ENCODE data around the gene CDKN2B.
"Not testable (repeated sequence)": the region's sequence is repeated elsewhere in the genome, so short reads cannot be mapped to it uniquely, and the experiment has no call there.

Gene CDKN2B

GRCh38 chr9:22008717-22009505, at the start of gene CDKN2B:
Gene CDKN2B (minus strand): TSS chr9:22009305. CDS start chr9:22008953, 352 bp downstream.
- peak; percentile 53 to 59 for DNase-seq (ENCODE audit: low read depth in 2 of 2)

GRCh38 chr9:22057972-22058371, 48.9 kb upstream of the CDKN2B start:
- not testable (repeated sequence) for DNase-seq (ENCODE audit: low read depth in 2 of 2)

- no peak for DNase-seq (ENCODE audit: low read depth in 2 of 2)
These were observed 47.3 kb upstream of the CDKN2B start for GRCh38 chr9:22056402-22056801.

GRCh38 chr9:22055090-22055489, 46.0 kb upstream of the CDKN2B start:
- no peak for DNase-seq (ENCODE audit: low read depth in 2 of 2)

- no peak for DNase-seq (ENCODE audit: low read depth in 2 of 2)
These were observed 45.4 kb upstream of the CDKN2B start for GRCh38 chr9:22054529-22054928.

- DNase-seq (ENCODE audit: low read depth in 2 of 2) = no peak
These were observed 45.0 kb upstream of the CDKN2B start for GRCh38 chr9:22054076-22054475.

GRCh38 chr9:22053178-22053577, 44.1 kb upstream of the CDKN2B start:
- no peak for DNase-seq (ENCODE audit: low read depth in 2 of 2)

GRCh38 chr9:22052376-22052945, 43.4 kb upstream of the CDKN2B start:
- no peak for DNase-seq (ENCODE audit: low read depth in 2 of 2)

- DNase-seq (ENCODE audit: low read depth in 2 of 2) = no peak
These were observed 41.8 kb upstream of the CDKN2B start for GRCh38 chr9:22050924-22051323.

- DNase-seq (ENCODE audit: low read depth in 2 of 2) = no peak
These were observed 40.3 kb upstream of the CDKN2B start for GRCh38 chr9:22049411-22049810.

GRCh38 chr9:22047596-22047995, 38.5 kb upstream of the CDKN2B start:
- DNase-seq (ENCODE audit: low read depth in 2 of 2) = no peak

GRCh38 chr9:22046243-22046885, 37.3 kb upstream of the CDKN2B start:
- no peak for DNase-seq (ENCODE audit: low read depth in 2 of 2)

GRCh38 chr9:22045423-22045822, 36.3 kb upstream of the CDKN2B start:
- no peak for DNase-seq (ENCODE audit: low read depth in 2 of 2)

- DNase-seq (ENCODE audit: low read depth in 2 of 2) = no peak
These were observed 35.5 kb upstream of the CDKN2B start for GRCh38 chr9:22044583-22044982.

GRCh38 chr9:22043928-22044327, 34.8 kb upstream of the CDKN2B start:
- DNase-seq (ENCODE audit: low read depth in 2 of 2) = no peak

- no peak for DNase-seq (ENCODE audit: low read depth in 2 of 2)
These were observed 32.7 kb upstream of the CDKN2B start for GRCh38 chr9:22041775-22042174.

- no peak for DNase-seq (ENCODE audit: low read depth in 2 of 2)
These were observed 32.2 kb upstream of the CDKN2B start for GRCh38 chr9:22041344-22041743.

GRCh38 chr9:22040760-22041159, 31.7 kb upstream of the CDKN2B start:
- no peak for DNase-seq (ENCODE audit: low read depth in 2 of 2)

- DNase-seq (ENCODE audit: low read depth in 2 of 2) = no peak
These were observed 30.2 kb upstream of the CDKN2B start for GRCh38 chr9:22039258-22039657.

GRCh38 chr9:22037954-22038690, 29.0 kb upstream of the CDKN2B start:
- DNase-seq (ENCODE audit: low read depth in 2 of 2) = no peak

GRCh38 chr9:22036866-22037626, 27.9 kb upstream of the CDKN2B start:
- no peak for DNase-seq (ENCODE audit: low read depth in 2 of 2)
